ENCODE measurements around the gene DAND5. TPM values are rescaled to one million over a fixed set of nuclear protein-coding genes. Genes with fewer than 3 reads are reported as not detected.
A peak's percentile ranks its signal among the peaks of the same experiment; 100 is the strongest.

Gene DAND5
- total and polyA plus RNA-seq, 2 of the 13 experiments (the other 11 are each of a cell fraction or from before 2014, with no cell fraction given), result 0.04 TPM; not detected in 1

DNA sequence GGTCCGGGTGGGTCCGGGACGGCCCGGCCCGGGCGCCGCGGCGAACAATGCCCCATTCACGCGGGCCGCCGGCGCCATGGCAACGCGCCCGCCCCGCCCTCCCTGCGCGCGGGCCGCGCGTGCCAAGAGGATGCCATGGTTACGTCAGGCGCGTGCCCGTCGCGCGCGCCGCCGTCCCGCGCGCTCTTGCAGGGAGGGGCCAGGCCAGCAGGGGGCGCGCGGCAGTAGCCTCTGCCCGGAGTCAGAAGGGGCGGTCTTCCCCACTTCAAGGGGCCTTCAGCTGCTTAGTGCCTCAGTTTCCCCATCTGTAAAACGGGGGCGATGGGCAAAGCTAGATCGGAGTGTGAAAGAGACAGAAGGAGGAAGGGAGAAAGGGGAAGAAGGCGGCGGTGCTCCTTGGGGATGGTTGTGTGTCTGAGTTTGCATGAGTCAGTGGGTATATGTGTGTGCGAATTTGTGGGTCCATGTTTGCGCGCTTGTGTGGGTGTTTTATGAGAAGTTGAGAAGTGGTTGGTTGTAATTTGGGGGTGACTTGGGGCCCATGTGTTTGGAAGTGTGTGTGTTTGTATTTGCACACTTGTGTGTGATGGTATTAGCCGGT, 14.3 kb downstream of the DAND5 start (continued):
- no peak for TF ChIP-seq HMGXB3 (CRISPR knock-in tag; IDR thresholded peaks at IDR 0.05; ENCODE audit: borderline replicate concordance)
- no peak for TF ChIP-seq MED8 (CRISPR knock-in tag; IDR thresholded peaks at IDR 0.05; ENCODE audit: insufficient replicate concordance)
- peak; percentile 93; the same call in 2 of the 3 replicates for TF ChIP-seq MXI1 (IDR thresholded peaks at IDR 0.05; ENCODE audit: borderline replicate concordance, low read depth, low read length)
- TF ChIP-seq HINFP (CRISPR knock-in tag; IDR thresholded peaks at IDR 0.05; ENCODE audit: low read depth), result no peak
- TF ChIP-seq, protein P1, sequence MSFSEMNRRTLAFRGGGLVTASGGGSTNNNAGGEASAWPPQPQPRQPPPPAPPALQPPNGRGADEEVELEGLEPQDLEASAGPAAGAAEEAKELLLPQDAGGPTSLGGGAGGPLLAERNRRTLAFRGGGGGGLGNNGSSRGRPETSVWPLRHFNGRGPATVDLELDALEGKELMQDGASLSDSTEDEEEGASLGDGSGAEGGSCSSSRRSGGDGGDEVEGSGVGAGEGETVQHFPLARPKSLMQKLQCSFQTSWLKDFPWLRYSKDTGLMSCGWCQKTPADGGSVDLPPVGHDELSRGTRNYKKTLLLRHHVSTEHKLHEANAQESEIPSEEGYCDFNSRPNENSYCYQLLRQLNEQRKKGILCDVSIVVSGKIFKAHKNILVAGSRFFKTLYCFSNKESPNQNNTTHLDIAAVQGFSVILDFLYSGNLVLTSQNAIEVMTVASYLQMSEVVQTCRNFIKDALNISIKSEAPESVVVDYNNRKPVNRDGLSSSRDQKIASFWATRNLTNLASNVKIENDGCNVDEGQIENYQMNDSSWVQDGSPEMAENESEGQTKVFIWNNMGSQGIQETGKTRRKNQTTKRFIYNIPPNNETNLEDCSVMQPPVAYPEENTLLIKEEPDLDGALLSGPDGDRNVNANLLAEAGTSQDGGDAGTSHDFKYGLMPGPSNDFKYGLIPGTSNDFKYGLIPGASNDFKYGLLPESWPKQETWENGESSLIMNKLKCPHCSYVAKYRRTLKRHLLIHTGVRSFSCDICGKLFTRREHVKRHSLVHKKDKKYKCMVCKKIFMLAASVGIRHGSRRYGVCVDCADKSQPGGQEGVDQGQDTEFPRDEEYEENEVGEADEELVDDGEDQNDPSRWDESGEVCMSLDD (CRISPR knock-in tag; IDR thresholded peaks at IDR 0.05; ENCODE audit: borderline replicate concordance), result no peak
- TF ChIP-seq ZNF782 (CRISPR knock-in tag; IDR thresholded peaks at IDR 0.05; ENCODE audit: borderline replicate concordance), result no peak
- peak; percentile 56; the same call in 1 of the 2 replicates for TF ChIP-seq ZNF468 (CRISPR knock-in tag; IDR thresholded peaks at IDR 0.05)
- TF ChIP-seq HMGXB4 (CRISPR knock-in tag; IDR thresholded peaks at IDR 0.05; ENCODE audit: borderline replicate concordance in 1 of 2, low read depth in 1 of 2), result peak; percentile 75 to 83; a peak in 3 of 4 replicates
- TF ChIP-seq TFDP2 (CRISPR knock-in tag; IDR thresholded peaks at IDR 0.05), result peak; percentile 21; the same call in 1 of the 2 replicates
- peak; percentile 48; the same call in 1 of the 2 replicates for TF ChIP-seq REPIN1 (CRISPR knock-in tag; IDR thresholded peaks at IDR 0.05; ENCODE audit: borderline replicate concordance, low read depth)
- TF ChIP-seq ZNF124 (CRISPR knock-in tag; IDR thresholded peaks at IDR 0.05), result no peak
- no peak for TF ChIP-seq TCF12 (IDR thresholded peaks at IDR 0.05)
- peak; percentile 18; the same call in 1 of the 2 replicates for TF ChIP-seq TCF12 (CRISPR knock-in tag; IDR thresholded peaks at IDR 0.05)
- no peak for TF ChIP-seq ZNF761 (CRISPR knock-in tag; conservative IDR thresholded peaks at IDR 0.05)
- TF ChIP-seq ATF7 (IDR thresholded peaks at IDR 0.05), result no peak
- peak; percentile 79 for TF ChIP-seq ATF7 (CRISPR knock-in tag; IDR thresholded peaks at IDR 0.05)
- TF ChIP-seq ERF (CRISPR knock-in tag; IDR thresholded peaks at IDR 0.05), result peak; percentile 74

Measured in HepG2 (cell line).